NCI-H748 treated with DMSO at 0.1 percent for 48 hours (cell line): ENCODE data around the gene VWA5B2.

Experiments used
- DNase-seq: peaks from one replicate; lab custom pipeline; 2025; lab: John Stamatoyannopoulos, UW

The VWA5B2 gene

DNA sequence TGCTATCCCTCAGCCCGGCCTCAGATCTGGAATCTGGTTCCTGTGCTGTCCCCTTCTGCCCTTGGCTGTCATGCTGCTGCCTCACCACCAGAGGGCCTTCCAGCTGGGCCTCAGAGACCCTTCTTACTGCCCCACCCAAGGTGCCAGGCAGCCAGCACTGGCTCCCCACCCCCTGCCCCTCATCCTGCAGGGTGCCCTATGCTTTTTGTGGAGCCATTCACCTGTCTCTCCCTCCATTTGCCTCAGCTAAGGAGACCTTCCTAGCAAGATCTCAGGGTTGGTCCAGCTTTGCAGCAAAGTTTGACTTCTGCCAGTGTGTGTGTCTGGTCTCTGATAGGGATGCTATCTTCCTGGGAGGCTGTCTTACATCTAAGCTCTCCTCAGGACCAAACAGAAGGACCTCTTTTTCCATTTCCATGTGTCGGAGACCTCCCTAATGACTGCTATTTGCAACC, 1.9 kb upstream of the VWA5B2 start:
- DNase-seq, result no peak

GRCh38 chr3:184228376-184229137, 828 bp upstream of the VWA5B2 start:
- no peak for DNase-seq

DNA sequence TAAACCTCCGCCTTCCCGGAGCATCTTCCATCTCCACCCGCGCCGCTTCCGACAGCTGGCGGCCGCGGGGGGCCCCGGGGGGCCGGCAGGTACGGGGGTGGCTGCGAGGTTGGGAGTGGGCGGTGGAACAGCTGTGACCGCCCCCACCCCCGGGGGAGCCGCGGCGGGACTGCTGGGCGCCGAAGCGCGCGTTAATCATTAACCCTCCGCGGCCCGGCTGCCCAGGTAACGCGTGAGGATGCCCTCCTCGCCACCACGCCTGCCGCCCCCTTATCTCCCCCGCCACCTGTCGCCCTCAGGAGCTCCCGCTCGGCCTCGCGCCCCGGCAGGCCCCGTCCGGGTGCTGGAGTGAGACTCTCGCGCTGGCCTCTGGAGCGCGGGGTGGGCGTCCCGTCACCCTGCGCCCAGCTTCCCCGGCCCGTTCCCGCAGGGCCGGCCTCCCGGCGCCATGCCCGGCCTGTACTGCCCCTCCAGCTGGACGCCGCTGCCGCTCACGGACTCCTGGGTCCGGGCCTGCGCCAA, 757 bp downstream of the VWA5B2 start:
- no peak for DNase-seq

GRCh38 chr3:184230603-184231528, 1.5 kb downstream of the VWA5B2 start:
- DNase-seq, result no peak

DNA sequence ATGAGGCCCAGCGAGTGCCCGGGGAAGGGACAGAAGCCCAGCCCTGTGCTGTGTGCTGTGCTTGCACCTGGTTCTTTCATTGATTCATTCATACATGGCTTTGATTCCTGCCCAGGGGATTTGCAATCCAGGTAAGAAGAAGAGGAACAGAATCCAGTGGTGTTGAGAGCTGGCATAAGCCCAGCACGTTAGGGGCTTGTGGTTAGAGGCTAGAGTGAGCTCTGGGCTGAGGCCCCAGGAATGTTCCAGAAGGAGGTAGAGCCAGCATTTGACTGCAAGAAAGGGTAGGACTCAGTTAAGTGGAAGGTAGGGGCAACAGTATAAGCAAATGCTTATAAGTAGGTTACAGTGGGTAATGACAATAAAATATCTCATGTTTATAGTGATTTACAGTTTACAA, 2.3 kb downstream of the VWA5B2 start:
- DNase-seq, result no peak

GRCh38 chr3:184233127-184233843, 3.9 kb downstream of the VWA5B2 start:
- DNase-seq, result no peak

GRCh38 chr3:184234224-184234623, 4.8 kb downstream of the VWA5B2 start:
- no peak for DNase-seq

DNA sequence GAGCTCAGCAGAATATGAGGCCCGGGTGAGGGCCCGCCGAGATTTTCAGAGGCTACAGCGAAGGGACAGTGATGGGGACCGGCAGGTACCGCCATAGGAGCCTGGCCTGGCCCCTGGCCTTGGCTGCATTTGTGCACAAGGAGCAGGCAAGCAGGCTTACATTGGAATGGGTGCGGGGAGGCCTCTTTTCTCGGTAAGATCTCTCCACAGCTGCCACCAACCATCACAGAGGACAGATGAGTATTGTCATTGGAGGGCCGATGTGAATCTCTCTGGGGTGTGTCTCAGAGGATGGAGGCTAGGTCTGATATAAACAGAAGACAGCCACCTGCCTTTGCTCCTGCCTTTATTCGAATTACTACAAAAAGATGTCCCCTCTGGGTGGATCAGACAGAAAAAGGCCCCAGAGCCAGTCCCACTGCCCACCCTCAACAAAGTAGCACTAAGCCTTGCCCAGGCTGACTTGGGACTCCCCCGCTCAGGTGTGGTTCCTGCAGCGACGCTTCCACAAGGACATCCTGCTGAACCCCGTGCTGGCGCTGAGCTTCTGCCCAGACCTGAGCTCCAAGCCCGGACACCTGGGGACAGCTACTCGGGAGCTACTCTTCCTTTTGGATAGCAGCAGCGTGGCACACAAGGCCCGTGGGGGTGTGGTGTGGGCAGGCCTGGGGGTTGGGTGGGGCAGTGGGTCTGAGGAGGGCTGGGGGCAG, 5.4 kb downstream of the VWA5B2 start:
- DNase-seq, result no peak

- DNase-seq, result no peak
Observed at GRCh38 chr3:184235381-184236032, 6.1 kb downstream of the VWA5B2 start.

GRCh38 chr3:184236033-184236410, 6.6 kb downstream of the VWA5B2 start:
- DNase-seq, result no peak

GRCh38 chr3:184236636-184237035, 7.3 kb downstream of the VWA5B2 start:
- no peak for DNase-seq

GRCh38 chr3:184237211-184237610, 7.8 kb downstream of the VWA5B2 start:
- DNase-seq, result no peak

GRCh38 chr3:184237807-184238206, 8.4 kb downstream of the VWA5B2 start:
- no peak for DNase-seq

DNA sequence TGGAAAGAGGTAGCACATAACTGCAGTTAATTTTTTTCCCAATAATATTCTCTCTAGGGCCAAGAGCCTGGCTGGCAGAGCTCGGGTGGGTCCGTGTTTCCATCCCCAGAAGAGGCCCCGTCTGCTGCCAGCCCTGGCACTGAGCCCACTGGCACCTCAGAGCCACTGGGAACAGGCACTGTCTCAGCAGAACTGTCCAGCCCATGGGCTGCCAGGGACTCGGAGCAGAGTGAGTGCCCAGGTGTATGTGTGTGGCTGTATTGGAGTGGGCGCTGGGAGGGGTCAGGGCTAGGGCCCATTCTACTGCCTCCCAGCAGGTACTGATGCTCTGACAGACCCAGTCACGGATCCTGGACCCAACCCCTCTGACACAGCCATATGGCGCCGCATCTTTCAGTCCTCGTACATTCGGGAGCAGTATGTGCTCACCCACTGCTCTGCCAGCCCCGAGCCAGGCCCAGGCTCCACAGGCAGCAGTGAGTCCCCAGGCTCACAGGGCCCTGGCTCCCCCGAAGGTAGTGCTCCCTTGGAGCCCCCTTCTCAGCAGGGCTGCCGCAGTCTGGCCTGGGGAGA, 8.9 kb downstream of the VWA5B2 start:
- no peak for DNase-seq

GRCh38 chr3:184239221-184239620, 9.8 kb downstream of the VWA5B2 start:
- DNase-seq, result no peak

DNA sequence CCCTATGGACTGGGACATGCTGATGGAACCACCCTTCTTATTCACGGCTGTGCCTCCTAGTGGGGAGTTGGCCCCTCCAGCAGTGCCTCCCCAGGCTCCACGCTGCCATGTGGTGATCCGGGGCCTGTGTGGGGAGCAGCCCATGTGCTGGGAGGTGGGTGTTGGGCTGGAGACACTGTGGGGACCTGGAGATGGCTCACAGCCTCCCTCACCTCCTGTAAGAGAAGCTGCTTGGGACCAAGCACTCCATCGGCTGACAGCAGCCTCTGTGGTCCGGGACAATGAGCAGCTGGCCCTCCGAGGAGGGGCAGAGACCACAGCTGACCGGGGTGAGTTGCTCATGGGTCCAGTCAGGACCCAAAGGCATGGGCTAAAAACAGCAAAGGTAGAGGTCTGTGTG, 10.3 kb downstream of the VWA5B2 start:
- DNase-seq, result no peak

DNA sequence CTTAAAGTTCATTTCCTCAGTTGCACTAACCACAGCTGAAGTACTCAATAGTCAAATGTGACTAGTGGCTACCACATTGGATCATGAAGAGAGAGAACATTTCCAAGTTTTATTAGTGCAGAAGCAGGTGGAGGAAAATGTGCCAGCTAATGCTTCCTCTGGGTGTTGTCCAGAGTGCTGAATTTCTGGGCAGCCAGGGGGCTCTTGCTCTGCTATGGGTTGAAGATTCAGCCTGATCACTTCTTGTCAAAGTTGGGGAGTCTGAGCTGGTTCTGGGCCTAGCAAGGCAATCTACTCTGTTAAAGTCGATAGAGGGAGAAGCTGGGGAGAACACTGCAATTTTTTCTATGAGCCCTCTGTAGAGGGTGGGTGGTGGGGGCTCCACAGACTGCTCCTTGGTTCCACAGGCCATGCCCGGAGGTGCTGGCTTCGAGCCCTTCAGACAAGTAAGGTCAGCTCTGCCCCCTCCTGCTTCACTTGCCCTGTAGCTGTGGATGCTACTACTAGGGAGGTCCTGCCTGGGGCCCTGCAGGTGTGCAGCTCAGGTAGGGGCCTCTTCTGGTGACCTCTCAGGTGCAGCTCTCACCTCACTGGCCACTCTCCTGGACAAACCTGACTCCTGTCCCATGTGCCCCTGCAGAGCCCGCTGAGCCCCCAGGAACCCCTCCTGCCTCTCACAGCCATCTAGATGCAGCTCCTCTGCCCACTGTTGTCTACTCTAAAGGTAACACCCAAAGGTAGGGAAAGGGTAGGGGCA, 11.2 kb downstream of the VWA5B2 start:
- no peak for DNase-seq

GRCh38 chr3:184241141-184241446, 11.7 kb downstream of the VWA5B2 start:
- no peak for DNase-seq

DNA sequence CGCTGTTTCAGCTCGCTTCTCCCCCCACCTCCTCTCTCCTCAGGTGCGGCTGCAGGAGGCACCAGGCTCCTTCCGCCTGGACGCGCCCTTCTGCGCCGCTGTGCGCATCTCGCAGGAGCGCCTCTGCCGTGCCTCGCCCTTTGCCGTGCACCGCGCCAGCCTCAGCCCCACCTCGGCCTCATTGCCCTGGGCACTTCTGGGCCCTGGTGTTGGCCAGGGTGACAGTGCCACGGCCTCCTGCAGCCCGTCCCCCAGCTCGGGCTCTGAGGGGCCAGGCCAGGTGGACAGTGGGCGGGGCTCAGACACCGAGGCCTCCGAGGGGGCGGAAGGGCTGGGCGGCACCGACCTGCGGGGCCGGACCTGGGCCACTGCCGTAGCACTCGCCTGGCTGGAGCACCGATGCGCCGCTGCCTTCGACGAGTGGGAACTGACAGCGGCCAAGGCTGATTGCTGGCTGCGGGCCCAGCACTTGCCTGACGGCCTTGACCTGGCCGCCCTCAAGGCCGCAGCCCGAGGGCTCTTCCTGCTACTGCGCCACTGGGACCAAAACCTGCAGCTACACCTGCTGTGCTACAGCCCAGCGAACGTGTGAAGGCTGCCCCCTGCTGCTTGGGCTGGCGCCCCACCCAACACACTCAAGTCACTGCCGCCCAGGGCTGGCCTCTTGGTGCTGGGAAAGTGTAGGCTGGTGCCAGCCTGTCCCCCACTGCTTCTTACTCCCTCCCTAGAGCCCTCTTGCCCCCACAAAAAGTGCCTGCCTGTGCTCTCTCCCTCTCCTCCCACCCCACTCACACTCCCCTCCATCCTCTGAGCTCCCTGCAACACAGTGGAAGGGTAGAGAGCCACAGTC, 12.3 kb downstream of the VWA5B2 start:
- DNase-seq, result no peak
